LNCaP clone FGC (cell line): ENCODE data around the gene TMIGD1.
A peak's percentile ranks its signal among the peaks of the same experiment; 100 is the strongest.

Experiments used
- DNase-seq: peaks from one replicate; pipeline ENCODE4 v3.0.0-alpha.2; 2011; ENCODE audit warnings: low read depth
- H3K4me3 ChIP-seq: 2 replicates; pipeline ENCODE4 v1.5.1; 2011; ENCODE audit warnings: mild to moderate bottlenecking, low read depth, low read length, control low read depth
- CTCF ChIP-seq: IDR thresholded peaks from 2 replicates; pipeline ENCODE4 v1.5.1; 2012; ENCODE audit warnings: mild to moderate bottlenecking; ENCODE audit not compliant: control insufficient read depth, insufficient read depth; ENCODE audit errors: extremely low read depth

TMIGD1 gene

GRCh38 chr17:30304778-30305177, 29.1 kb downstream of the TMIGD1 start:
- DNase-seq, result no peak
- TF ChIP-seq CTCF, result no peak
- H3K4me3 ChIP-seq, result no peak overlapping the region

- H3K4me3 ChIP-seq, result no peak overlapping the region
- no peak for TF ChIP-seq CTCF
- no peak for DNase-seq
These were observed 31.6 kb downstream of the TMIGD1 start for GRCh38 chr17:30302241-30302640.

GRCh38 chr17:30300818-30301217, 33.0 kb downstream of the TMIGD1 start:
- DNase-seq, result no peak
- no peak for TF ChIP-seq CTCF

GRCh38 chr17:30299000-30299399, 34.9 kb downstream of the TMIGD1 start:
- TF ChIP-seq CTCF, result peak; percentile 43; the same call in 1 of the 2 replicates
- no peak for DNase-seq
- no peak overlapping the region for H3K4me3 ChIP-seq

More at GRCh38 chr17:30300818-30301217, 33.0 kb downstream of the TMIGD1 start:
- H3K4me3 ChIP-seq, result no peak overlapping the region

GRCh38 chr17:30297715-30298114, 36.1 kb downstream of the TMIGD1 start:
- TF ChIP-seq CTCF, result no peak
- no peak overlapping the region for H3K4me3 ChIP-seq
- DNase-seq, result no peak

GRCh38 chr17:30296499-30297080, 37.3 kb downstream of the TMIGD1 start:
- no peak for TF ChIP-seq CTCF
- no peak overlapping the region for H3K4me3 ChIP-seq
- no peak for DNase-seq

GRCh38 chr17:30292286-30292858, 41.5 kb downstream of the TMIGD1 start:
- no peak for DNase-seq
- peak overlapping the region; percentile 72 for H3K4me3 ChIP-seq
- no peak for TF ChIP-seq CTCF
